ENCODE data around the gene GPR26. TPM values are rescaled to one million over a fixed set of nuclear protein-coding genes. Genes with fewer than 3 reads are reported as not detected.

Gene GPR26
- total RNA-seq, 1 experiment from 2014 or later, result not detected

- Mint-ChIP-seq H3K4me1 (ENCODE audit: low read depth, unreplicated experiment) (no peaks in the 10 kb centered on the region), H3K27ac (ENCODE audit: unreplicated experiment) (no peak overlapping the region), H3K36me3 (ENCODE audit: insufficient read depth, unreplicated experiment) (no peaks in the 10 kb centered on the region), H3K27me3 (ENCODE audit: unreplicated experiment) (peaks cover 23% of the 10 kb centered on the region), H3K9me3 (ENCODE audit: low read depth, unreplicated experiment) (no peaks in the 10 kb centered on the region), H3K4me3 (ENCODE audit: low read depth, unreplicated experiment) (no peak overlapping the region)
- TF ChIP-seq, protein P1, sequence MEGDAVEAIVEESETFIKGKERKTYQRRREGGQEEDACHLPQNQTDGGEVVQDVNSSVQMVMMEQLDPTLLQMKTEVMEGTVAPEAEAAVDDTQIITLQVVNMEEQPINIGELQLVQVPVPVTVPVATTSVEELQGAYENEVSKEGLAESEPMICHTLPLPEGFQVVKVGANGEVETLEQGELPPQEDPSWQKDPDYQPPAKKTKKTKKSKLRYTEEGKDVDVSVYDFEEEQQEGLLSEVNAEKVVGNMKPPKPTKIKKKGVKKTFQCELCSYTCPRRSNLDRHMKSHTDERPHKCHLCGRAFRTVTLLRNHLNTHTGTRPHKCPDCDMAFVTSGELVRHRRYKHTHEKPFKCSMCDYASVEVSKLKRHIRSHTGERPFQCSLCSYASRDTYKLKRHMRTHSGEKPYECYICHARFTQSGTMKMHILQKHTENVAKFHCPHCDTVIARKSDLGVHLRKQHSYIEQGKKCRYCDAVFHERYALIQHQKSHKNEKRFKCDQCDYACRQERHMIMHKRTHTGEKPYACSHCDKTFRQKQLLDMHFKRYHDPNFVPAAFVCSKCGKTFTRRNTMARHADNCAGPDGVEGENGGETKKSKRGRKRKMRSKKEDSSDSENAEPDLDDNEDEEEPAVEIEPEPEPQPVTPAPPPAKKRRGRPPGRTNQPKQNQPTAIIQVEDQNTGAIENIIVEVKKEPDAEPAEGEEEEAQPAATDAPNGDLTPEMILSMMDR (IDR thresholded peaks at IDR 0.05; ENCODE audit: unreplicated experiment), result no peak
- intact Hi-C loops (cut with micrococcal nuclease; ENCODE audit: unreplicated experiment), result no loop called here
- no peak for DNase-seq
- BruUV-seq (replicated peaks), result no TSS peak
- CTCF ChIA-PET, result no interaction called here
Measured at GRCh38 chr10:123633106-123633505, 33.0 kb upstream of the GPR26 start.

DNA sequence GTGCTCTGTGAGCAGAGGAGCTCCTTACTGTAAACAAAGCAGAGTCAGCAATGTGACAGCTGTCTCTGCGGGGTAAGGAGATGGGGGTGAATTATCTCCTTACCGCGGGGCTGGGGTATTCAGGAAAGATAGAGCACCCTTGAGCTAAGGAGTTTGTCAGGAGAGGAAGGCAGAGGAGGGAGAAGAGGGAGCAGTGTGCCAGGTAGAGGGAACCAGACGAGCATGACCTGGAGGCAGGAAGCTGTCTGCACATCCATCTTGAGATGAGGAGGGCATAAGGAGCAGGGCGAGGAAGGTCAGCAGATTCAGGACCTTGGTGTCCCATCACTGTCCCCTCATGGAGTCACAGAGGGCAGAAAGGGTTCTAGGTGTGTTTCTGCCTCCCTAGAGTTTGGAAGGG lies 32.5 kb upstream of the GPR26 start:
- no peak overlapping the region for H3K27ac Mint-ChIP-seq (ENCODE audit: unreplicated experiment)
- TF ChIP-seq, protein P1 (IDR thresholded peaks at IDR 0.05; ENCODE audit: unreplicated experiment), result no peak
- no TSS peak for BruUV-seq (replicated peaks)
- intact Hi-C loops (cut with micrococcal nuclease; ENCODE audit: unreplicated experiment), result no loop called here
- H3K4me1 Mint-ChIP-seq (ENCODE audit: low read depth, unreplicated experiment), result no peaks in the 10 kb centered on the region
- no peaks in the 10 kb centered on the region for H3K9me3 Mint-ChIP-seq (ENCODE audit: low read depth, unreplicated experiment)
- H3K27me3 Mint-ChIP-seq (ENCODE audit: unreplicated experiment), result peaks cover 28% of the 10 kb centered on the region
- H3K36me3 Mint-ChIP-seq (ENCODE audit: insufficient read depth, unreplicated experiment), result no peaks in the 10 kb centered on the region
- DNase-seq, result no peak
- CTCF ChIA-PET, result no interaction called here
- no peak overlapping the region for H3K4me3 Mint-ChIP-seq (ENCODE audit: low read depth, unreplicated experiment)

DNA sequence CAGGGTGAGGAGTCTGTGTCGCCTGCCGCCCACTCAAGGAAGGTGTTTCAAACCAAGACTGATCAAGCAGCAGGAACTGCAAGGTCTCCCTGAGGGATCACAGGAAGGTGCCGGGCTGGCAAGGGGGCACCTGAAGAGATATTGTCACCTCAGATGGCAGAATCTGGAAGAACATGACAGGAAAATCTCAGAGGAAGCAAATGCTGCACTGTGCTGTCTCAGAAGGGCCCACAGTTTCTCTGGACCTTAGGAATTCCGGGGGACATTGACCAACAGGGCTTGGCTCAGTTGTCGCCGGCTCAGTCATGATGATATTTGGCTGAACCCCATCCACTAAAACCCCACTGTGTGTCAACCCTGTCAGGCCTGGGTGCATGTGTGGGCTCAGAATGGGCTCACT lies 31.9 kb upstream of the GPR26 start:
- H3K36me3 Mint-ChIP-seq (ENCODE audit: insufficient read depth, unreplicated experiment), result no peaks in the 10 kb centered on the region
- H3K4me3 Mint-ChIP-seq (ENCODE audit: low read depth, unreplicated experiment), result no peak overlapping the region
- no peak for DNase-seq
- TF ChIP-seq, protein P1 (IDR thresholded peaks at IDR 0.05; ENCODE audit: unreplicated experiment), result no peak
- no peaks in the 10 kb centered on the region for H3K4me1 Mint-ChIP-seq (ENCODE audit: low read depth, unreplicated experiment)
- CTCF ChIA-PET, result no interaction called here
- intact Hi-C loops (cut with micrococcal nuclease; ENCODE audit: unreplicated experiment), result no loop called here
- H3K9me3 Mint-ChIP-seq (ENCODE audit: low read depth, unreplicated experiment), result no peaks in the 10 kb centered on the region
- no peak overlapping the region for H3K27ac Mint-ChIP-seq (ENCODE audit: unreplicated experiment)
- BruUV-seq (replicated peaks), result no TSS peak
- H3K27me3 Mint-ChIP-seq (ENCODE audit: unreplicated experiment), result peaks cover 34% of the 10 kb centered on the region

GRCh38 chr10:123635131-123635530 lies 31.0 kb upstream of the GPR26 start:
- H3K9me3 Mint-ChIP-seq (ENCODE audit: low read depth, unreplicated experiment), result no peaks in the 10 kb centered on the region
- H3K27me3 Mint-ChIP-seq (ENCODE audit: unreplicated experiment), result peaks cover 43% of the 10 kb centered on the region
- H3K27ac Mint-ChIP-seq (ENCODE audit: unreplicated experiment), result no peak overlapping the region
- TF ChIP-seq, protein P1 (IDR thresholded peaks at IDR 0.05; ENCODE audit: unreplicated experiment), result no peak
- no peaks in the 10 kb centered on the region for H3K4me1 Mint-ChIP-seq (ENCODE audit: low read depth, unreplicated experiment)
- DNase-seq, result no peak
- no TSS peak for BruUV-seq (replicated peaks)
- CTCF ChIA-PET, result no interaction called here
- H3K36me3 Mint-ChIP-seq (ENCODE audit: insufficient read depth, unreplicated experiment), result no peaks in the 10 kb centered on the region
- no peak overlapping the region for H3K4me3 Mint-ChIP-seq (ENCODE audit: low read depth, unreplicated experiment)
- intact Hi-C loops (cut with micrococcal nuclease; ENCODE audit: unreplicated experiment), result no loop called here

GRCh38 chr10:123635745-123636144 lies 30.4 kb upstream of the GPR26 start:
- TF ChIP-seq, protein P1 (IDR thresholded peaks at IDR 0.05; ENCODE audit: unreplicated experiment), result no peak
- H3K4me1 Mint-ChIP-seq (ENCODE audit: low read depth, unreplicated experiment), result no peaks in the 10 kb centered on the region
- no TSS peak for BruUV-seq (replicated peaks)
- H3K27ac Mint-ChIP-seq (ENCODE audit: unreplicated experiment), result no peak overlapping the region
- no peaks in the 10 kb centered on the region for H3K9me3 Mint-ChIP-seq (ENCODE audit: low read depth, unreplicated experiment)
- DNase-seq, result no peak
- CTCF ChIA-PET, result no interaction called here
- H3K27me3 Mint-ChIP-seq (ENCODE audit: unreplicated experiment), result peaks cover 49% of the 10 kb centered on the region
- intact Hi-C loops (cut with micrococcal nuclease; ENCODE audit: unreplicated experiment), result no loop called here
- H3K36me3 Mint-ChIP-seq (ENCODE audit: insufficient read depth, unreplicated experiment), result no peaks in the 10 kb centered on the region
- no peak overlapping the region for H3K4me3 Mint-ChIP-seq (ENCODE audit: low read depth, unreplicated experiment)
